K562 (cell line): ENCODE measurements around the gene MATR3. TPM values are rescaled to one million over a fixed set of nuclear protein-coding genes. Genes with fewer than 3 reads are reported as not detected.
A peak's percentile ranks its signal among the peaks of the same experiment; 100 is the strongest.

ENCODE experiments used
- ASH1L ChIP-seq: fragments of 450-650 bp; IDR thresholded peaks from 2 replicates; pipeline ENCODE4 v1.6.1; 2018; ENCODE audit warnings: borderline replicate concordance, mild to moderate bottlenecking, low read depth; ENCODE audit not compliant: partially characterized antibody
- BRD4 ChIP-seq: fragments of 200-600 bp; sonication (generic); IDR thresholded peaks from 2 replicates; pipeline ENCODE4 v1.6.1; 2017; ENCODE audit warnings: inconsistent platforms
- BRF1 ChIP-seq: IDR thresholded peaks from 3 replicates; pipeline ENCODE4 v1.6.1; 2011; ENCODE audit warnings: borderline replicate concordance, mild to moderate bottlenecking; ENCODE audit not compliant: insufficient read length; ENCODE audit errors: extremely low read depth
- CBX1 ChIP-seq: sonication (generic); IDR thresholded peaks from 2 replicates; pipeline ENCODE4 v1.6.1; 2016; ENCODE audit warnings: antibody characterized with exemption, low read depth, mild to moderate bottlenecking
- EWSR1 ChIP-seq: fragments of 450-650 bp; IDR thresholded peaks from 2 replicates; pipeline ENCODE4 v1.6.1; 2018; ENCODE audit warnings: borderline replicate concordance, mild to moderate bottlenecking, low read depth, moderate library complexity; ENCODE audit not compliant: partially characterized antibody
- HDAC1 ChIP-seq, 2 experiments: fragments of 450-650 bp; IDR thresholded peaks; 2 replicates each; pipeline ENCODE4 v1.6.1; 2016 to 2017; ENCODE audit warnings: inconsistent platforms in 1 of 2, mild to moderate bottlenecking in 1 of 2, moderate library complexity in 1 of 2
- HLTF ChIP-seq: fragments of 450-650 bp; IDR thresholded peaks from 2 replicates; pipeline ENCODE4 v1.6.1; 2016
- KDM4B ChIP-seq, 2 experiments: fragments of 450-650 bp in 1 of 2; sonication (generic) in 1 of 2; IDR thresholded peaks; 2 replicates each; pipeline ENCODE4 v1.6.1; 2016 to 2017; ENCODE audit warnings: borderline replicate concordance in 2 of 2, antibody characterized with exemption in 1 of 2, low read depth in 1 of 2, mild to moderate bottlenecking in 1 of 2
- MAFG ChIP-seq: fragments of 450-650 bp; conservative IDR thresholded peaks from 2 replicates; pipeline ENCODE4 v1.6.1; 2016; ENCODE audit warnings: missing genetic modification characterization, missing compliant biosample characterization
- MCM7 ChIP-seq, 2 experiments: fragments of 450-650 bp; IDR thresholded peaks; 2 replicates each; pipeline ENCODE4 v1.6.1; 2016 to 2018
- PCBP1 ChIP-seq: fragments of 200-400 bp; formaldehyde crosslinking; IDR thresholded peaks from 2 replicates; pipeline ENCODE4 v1.6.1; 2018; ENCODE audit warnings: mild to moderate bottlenecking, low read depth, low read length; ENCODE audit not compliant: poor library complexity, severe bottlenecking
- PHB ChIP-seq: fragments of 250-450 bp; sonication (Bioruptor Pico); IDR thresholded peaks from 2 replicates; pipeline ENCODE4 v1.5.0; 2021
- POLR2AphosphoS5 ChIP-seq: IDR thresholded peaks from 2 replicates; pipeline ENCODE4 v1.6.1; 2011; ENCODE audit warnings: mild to moderate bottlenecking, low read depth, low read length, moderate library complexity; ENCODE audit not compliant: control insufficient read depth, insufficient read depth
- POLR2H ChIP-seq: IDR thresholded peaks from 2 replicates; pipeline ENCODE4 v1.6.1; 2016; ENCODE audit warnings: missing genetic modification characterization, low read depth, mild to moderate bottlenecking, control low read depth, missing compliant biosample characterization, moderate library complexity
- POU5F1 ChIP-seq: fragments of 150-350 bp; IDR thresholded peaks from 2 replicates; pipeline ENCODE4 v1.6.1; 2014; ENCODE audit warnings: borderline replicate concordance, low read length, low read depth, mild to moderate bottlenecking; ENCODE audit not compliant: partially characterized antibody
- SP2 ChIP-seq: IDR thresholded peaks from 2 replicates; pipeline ENCODE4 v1.6.1; 2011; ENCODE audit warnings: mild to moderate bottlenecking, low read depth, low read length, moderate library complexity; ENCODE audit not compliant: poor library complexity, severe bottlenecking; ENCODE audit errors: extremely low read depth
- ZBTB33 ChIP-seq: sonication (generic); formaldehyde crosslinking; IDR thresholded peaks from 2 replicates; pipeline ENCODE4 v1.8.1; 2023; ENCODE audit warnings: mild to moderate bottlenecking, missing genetic modification reagents
- ZFP1 ChIP-seq: fragments of 450-650 bp; formaldehyde crosslinking; IDR thresholded peaks from 2 replicates; pipeline ENCODE4 v1.4.0; 2020; ENCODE audit warnings: mild to moderate bottlenecking, mixed read lengths
- ZKSCAN1 ChIP-seq: fragments of 150-350 bp; IDR thresholded peaks from 2 replicates; pipeline ENCODE4 v1.6.1; 2016; ENCODE audit warnings: low read depth, low read length
- ZNF253 ChIP-seq: fragments of 250-450 bp; sonication (Bioruptor Pico); conservative IDR thresholded peaks from 2 replicates; pipeline ENCODE4 v1.6.1; 2021; ENCODE audit warnings: mild to moderate bottlenecking
- ZNF324 ChIP-seq: fragments of 250-450 bp; sonication (Bioruptor Pico); IDR thresholded peaks from 2 replicates; pipeline ENCODE4 v1.4.0; 2020; ENCODE audit warnings: mild to moderate bottlenecking
- ZNF79 ChIP-seq: fragments of 250-450 bp; sonication (Bioruptor Pico); IDR thresholded peaks from 2 replicates; pipeline ENCODE4 v1.4.0; 2020; ENCODE audit warnings: low read depth, mild to moderate bottlenecking, moderate library complexity
- polyA plus RNA-seq, 8 experiments: library from polyadenylated mRNA; depleted of rRNA in 4 of 8; stranded (reverse) in 5 of 8; unstranded in 3 of 8; fragments of >200 nt; fragmentation: Nextera tagmentation in 2 of 8; fragmentation: Illumina TruSeq in 1 of 8; extraction: Ambion mirVana in 2 of 8; extraction: Trizol in 1 of 8; gene quantifications; 2 replicates each; pipeline versions ENCODE4 v1.2.1 to v1.2.3, GENCODE V29; 2011 to 2014; ENCODE audit warnings: inconsistent platforms in 1 of 8, missing spikeins in 1 of 8
- total RNA-seq, 7 experiments: library from RNA; depleted of rRNA in 6 of 7; stranded (reverse); fragments of >200 nt in 6 of 7; fragmentation: Illumina TruSeq in 2 of 7; extraction: Trizol in 2 of 7; gene quantifications; 2 replicates each; pipeline versions ENCODE4 v1.2.1 to v1.2.3, GENCODE V29; 2011 to 2021; ENCODE audit warnings: low replicate concordance in 1 of 7
- TF ChIP-seq, protein P1 (sequence below): fragments of 250-450 bp; sonication (Bioruptor Pico); IDR thresholded peaks from 2 replicates; pipeline ENCODE4 v1.4.0; 2020; ENCODE audit warnings: mild to moderate bottlenecking, moderate library complexity, borderline replicate concordance
- TF ChIP-seq, protein P2 (sequence below): fragments of 250-450 bp; sonication (Bioruptor Pico); IDR thresholded peaks from 2 replicates; pipeline ENCODE4 v1.5.0; 2021

MATR3 gene
- total and polyA plus RNA-seq, 9 of the 15 experiments (the other 6 are each of a cell fraction or from before 2014, with no cell fraction given) = 150 to 425 (median 263) TPM

DNA sequence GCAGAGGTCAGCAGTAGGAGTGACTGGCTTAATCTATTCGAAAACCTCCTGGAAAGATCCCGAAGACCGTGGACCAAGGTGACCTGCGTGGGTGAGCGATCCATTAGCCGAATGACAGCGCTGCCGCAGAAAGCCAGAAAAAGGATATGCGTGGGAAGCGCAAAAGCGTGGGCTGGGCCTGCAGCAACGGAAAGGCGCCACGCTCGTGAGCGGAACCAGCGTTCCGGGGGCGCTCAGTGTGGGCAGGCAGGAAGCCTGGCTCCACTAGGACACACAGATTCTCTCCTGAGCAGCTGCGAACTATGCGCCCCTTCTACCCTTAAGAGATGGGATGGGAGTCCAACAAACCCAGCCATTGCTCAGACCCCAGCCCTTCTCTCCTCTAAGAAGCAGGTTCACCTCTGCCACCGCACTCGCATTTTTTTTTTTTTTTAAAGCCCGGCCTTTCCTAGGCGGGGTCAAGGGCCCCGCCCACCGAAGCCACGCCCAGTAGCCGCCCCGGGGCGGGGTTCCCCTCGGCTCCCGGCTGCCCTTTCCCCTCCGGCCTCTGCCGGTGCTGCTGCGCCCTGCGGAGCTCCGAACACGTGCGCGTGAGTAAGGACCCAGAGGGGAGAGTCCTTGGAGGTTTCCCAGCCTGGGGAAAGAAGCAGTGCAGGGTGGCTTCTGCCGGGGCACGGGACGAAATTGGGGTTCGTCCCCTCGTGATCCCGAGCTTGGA, 19.8 kb upstream of the MATR3 start (continued):
- TF ChIP-seq ZBTB33 (CRISPR knock-in tag) (no peak; the same call in 1 of the 2 replicates), KDM4B (IDR thresholded peaks at IDR 0.05; ENCODE audit: borderline replicate concordance in 2 of 2, low read depth in 1 of 2) (no peak), ZNF324 (no peak), ZNF79 (CRISPR knock-in tag) (no peak), MAFG (tag) (no peak), ZNF253 (CRISPR knock-in tag) (no peak), BRF1 (no peak), ZKSCAN1 (no peak), CBX1 (no peak; the same call in 1 of the 2 replicates), HDAC1 (IDR thresholded peaks at IDR 0.05) (peak in 1 of 2 experiments; percentile 97; a peak in 2 of 4 replicates), ASH1L (no peak), HLTF (0 out of 2 replicates have a peak, but pooled peaks have one; percentile 39), ZFP1 (CRISPR knock-in tag) (no peak), EWSR1 (no peak), SP2 (no peak), BRD4 (0 out of 2 replicates have a peak, but pooled peaks have one; percentile 34), POU5F1 (no peak), PCBP1 (no peak), MCM7 (IDR thresholded peaks at IDR 0.05) (no peak), PHB (CRISPR knock-in tag) (no peak), POLR2H (tag) (peak; percentile 82), POLR2AphosphoS5 (peak; percentile 96)
- TF ChIP-seq, protein P1, sequence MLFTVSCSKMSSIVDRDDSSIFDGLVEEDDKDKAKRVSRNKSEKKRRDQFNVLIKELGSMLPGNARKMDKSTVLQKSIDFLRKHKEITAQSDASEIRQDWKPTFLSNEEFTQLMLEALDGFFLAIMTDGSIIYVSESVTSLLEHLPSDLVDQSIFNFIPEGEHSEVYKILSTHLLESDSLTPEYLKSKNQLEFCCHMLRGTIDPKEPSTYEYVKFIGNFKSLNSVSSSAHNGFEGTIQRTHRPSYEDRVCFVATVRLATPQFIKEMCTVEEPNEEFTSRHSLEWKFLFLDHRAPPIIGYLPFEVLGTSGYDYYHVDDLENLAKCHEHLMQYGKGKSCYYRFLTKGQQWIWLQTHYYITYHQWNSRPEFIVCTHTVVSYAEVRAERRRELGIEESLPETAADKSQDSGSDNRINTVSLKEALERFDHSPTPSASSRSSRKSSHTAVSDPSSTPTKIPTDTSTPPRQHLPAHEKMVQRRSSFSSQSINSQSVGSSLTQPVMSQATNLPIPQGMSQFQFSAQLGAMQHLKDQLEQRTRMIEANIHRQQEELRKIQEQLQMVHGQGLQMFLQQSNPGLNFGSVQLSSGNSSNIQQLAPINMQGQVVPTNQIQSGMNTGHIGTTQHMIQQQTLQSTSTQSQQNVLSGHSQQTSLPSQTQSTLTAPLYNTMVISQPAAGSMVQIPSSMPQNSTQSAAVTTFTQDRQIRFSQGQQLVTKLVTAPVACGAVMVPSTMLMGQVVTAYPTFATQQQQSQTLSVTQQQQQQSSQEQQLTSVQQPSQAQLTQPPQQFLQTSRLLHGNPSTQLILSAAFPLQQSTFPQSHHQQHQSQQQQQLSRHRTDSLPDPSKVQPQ = no peak
- TF ChIP-seq, protein P2, sequence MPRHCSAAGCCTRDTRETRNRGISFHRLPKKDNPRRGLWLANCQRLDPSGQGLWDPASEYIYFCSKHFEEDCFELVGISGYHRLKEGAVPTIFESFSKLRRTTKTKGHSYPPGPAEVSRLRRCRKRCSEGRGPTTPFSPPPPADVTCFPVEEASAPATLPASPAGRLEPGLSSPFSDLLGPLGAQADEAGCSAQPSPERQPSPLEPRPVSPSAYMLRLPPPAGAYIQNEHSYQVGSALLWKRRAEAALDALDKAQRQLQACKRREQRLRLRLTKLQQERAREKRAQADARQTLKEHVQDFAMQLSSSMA (CRISPR knock-in tag) = no peak
